NCI-H345 (cell line): ENCODE measurements around the gene PRKCA.
A peak's percentile ranks its signal among the peaks of the same experiment; 100 is the strongest.
"Not testable (repeated sequence)": the region's sequence is repeated elsewhere in the genome, so short reads cannot be mapped to it uniquely, and the experiment has no call there.

Source experiments
- DNase-seq: peaks from one replicate; lab custom pipeline; 2025; lab: John Stamatoyannopoulos, UW

The PRKCA gene

DNA sequence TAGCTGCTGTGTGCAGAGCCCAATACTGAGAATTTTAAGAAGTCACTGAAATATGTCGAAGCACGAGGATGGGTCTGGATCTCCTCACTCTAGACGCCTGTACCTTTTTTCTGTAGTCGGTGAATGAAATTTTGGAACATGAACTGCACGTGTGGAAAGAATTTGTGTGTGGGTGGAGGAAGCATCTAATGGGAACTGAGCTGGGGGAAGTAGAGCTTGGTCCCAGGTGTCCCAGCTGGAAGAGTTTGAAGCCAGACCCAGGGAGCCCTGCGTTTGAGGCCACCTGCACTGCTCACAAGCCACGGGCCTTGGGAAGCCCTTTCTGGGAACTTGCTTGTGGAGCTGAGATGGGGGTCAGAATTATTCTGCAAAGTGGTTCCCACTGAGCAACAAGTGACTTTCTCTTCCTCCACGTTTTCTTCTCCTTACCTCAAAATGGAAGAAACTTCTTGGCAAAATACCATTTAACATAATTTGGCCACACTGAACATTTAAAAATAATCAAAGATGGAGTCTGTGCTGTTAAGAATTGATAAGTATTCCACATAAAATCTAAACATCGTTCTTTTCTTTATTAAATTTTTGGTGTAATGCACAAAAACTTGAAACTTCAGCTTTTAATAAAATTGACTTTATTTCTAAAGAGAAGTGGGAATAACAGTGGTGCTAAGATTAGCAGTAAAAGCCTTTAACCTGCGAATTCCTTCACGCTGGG lies 163.8 kb downstream of the PRKCA start:
- no peak for DNase-seq

DNA sequence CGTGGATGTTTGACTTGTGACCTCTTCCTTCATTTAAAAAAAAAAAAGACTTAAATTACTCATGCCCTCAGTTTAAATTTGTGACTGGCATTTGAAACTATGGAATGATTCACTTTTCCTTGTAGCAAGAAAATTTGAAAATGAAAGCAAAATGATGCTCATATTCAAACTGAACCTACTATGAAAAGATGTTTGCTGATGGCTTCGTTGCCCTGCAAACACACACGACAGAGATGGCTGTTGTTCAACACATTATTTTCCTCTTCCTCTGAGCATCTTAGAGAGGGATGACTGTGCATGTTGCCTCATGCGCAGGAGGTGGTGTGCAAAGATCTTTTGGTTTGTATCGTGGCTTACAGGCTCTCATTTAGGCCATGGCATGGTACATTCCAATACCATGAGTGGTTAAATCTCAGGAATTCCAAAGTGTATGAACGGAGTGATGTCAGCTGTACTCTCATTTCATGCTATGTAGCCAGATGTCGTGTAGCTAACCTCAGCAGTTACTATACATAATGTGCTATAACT lies 164.5 kb downstream of the PRKCA start:
- DNase-seq: no peak

DNA sequence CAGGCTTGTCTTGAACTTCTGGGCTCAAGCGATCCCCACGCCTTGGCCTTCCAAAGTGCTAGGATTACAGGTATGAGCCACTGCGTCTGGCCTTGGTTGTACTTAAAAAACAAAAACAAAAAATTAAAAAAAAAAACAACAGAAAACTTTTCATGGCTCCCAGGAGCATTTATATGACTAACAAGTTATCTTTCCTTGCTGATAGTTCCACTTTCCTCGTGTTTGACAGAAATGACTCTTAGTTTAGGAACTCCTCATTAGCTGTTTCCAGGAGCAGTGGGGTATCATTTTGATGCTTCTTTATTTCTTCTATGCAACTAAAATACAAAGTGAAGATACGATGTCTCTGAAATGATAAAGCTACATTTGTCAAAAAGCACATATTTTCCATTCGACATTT lies 165.4 kb downstream of the PRKCA start:
- no peak for DNase-seq

GRCh38 chr17:66468241-66469087 lies 166.1 kb downstream of the PRKCA start:
- DNase-seq: no peak

DNA sequence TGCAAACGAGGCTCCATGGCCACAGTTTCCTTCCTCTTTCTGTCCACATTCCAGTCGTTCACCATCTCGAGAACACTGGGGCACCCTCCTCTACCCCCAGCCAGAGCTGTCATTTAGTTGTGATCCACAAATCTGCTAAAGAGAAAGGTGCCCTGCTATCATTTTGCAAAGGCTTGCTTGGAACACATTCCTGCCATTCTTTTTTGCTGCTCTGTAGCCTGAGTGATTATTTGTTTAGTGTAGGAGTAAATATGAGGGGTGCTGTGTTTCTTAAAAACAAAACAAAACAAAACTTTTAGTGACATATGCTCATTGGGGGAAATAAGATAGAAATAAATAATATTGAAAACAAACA lies 166.7 kb downstream of the PRKCA start:
- no peak for DNase-seq

- DNase-seq: no peak
Observed at GRCh38 chr17:66469461-66469860, 167.0 kb downstream of the PRKCA start.

GRCh38 chr17:66469890-66470289 lies 167.5 kb downstream of the PRKCA start:
- no peak for DNase-seq

GRCh38 chr17:66472123-66472522 lies 169.7 kb downstream of the PRKCA start:
- DNase-seq: no peak

DNA sequence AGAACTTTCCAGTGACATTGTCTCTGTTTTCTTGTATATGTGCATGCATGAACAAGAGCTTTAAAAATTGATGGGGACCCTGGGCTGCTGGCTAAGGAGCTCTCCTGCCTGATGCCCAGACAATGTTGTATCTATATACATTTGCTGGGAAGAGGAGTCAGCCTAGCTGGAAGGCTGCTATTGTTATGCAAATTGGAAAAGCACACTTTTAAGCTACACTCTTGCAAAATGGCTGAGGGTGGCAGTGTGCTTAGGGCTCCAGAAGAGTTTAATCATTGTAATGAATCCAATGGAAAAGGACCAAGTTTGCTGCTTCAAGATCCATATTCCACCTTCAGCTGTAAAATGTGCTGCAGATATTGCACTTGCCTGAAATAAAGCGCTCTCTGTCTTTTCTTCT lies 171.8 kb downstream of the PRKCA start:
- DNase-seq: peak; percentile 43

GRCh38 chr17:66474806-66475497 lies 172.5 kb downstream of the PRKCA start:
- no peak for DNase-seq

GRCh38 chr17:66476014-66476413 lies 173.6 kb downstream of the PRKCA start:
- DNase-seq: no peak

- DNase-seq: no peak
Observed at GRCh38 chr17:66477615-66478283, 175.3 kb downstream of the PRKCA start.

GRCh38 chr17:66479230-66479889 lies 176.9 kb downstream of the PRKCA start:
- DNase-seq: not testable (repeated sequence)

- DNase-seq: no peak
Observed at GRCh38 chr17:66480243-66480642, 177.8 kb downstream of the PRKCA start.

DNA sequence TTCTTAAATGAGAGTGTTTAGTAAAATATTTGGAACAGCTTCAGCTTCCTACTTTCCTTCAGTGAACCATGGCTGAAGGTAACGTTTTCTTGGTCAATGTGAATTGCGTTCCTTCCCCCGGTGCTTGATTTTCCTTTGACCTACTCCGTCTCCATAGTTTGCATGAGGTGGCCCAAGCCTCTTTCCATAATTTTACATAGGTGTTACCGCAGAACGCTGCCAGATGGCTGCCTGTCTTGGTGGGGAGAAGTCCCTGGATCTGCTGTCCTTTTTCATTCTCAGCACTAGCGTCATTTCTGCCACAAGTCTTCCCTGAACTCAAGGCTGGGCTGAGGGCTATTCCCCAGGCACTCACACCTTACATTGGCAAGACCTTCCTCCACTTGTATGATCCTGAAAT lies 178.4 kb downstream of the PRKCA start:
- DNase-seq: no peak

- DNase-seq: no peak
Observed at GRCh38 chr17:66481271-66481670, 178.9 kb downstream of the PRKCA start.

DNA sequence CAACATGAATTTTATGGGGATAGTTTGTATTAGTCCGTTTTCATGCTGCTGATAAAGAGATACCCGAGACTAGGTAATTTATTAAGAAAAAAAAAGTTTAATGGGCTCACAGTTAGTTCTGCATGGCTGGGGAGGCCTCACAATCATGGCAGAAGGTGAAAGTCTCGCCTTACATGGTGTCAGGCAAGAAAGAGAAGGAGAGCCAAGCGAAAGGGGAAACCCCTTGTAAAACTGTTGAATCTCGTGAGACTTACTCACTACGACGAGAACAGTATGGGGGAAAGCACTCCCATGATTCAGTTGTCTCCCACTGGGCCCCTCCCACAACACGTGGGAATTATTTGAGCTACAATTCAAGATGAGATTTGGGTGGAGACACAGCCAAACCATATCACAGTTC lies 181.5 kb downstream of the PRKCA start:
- no peak for DNase-seq

GRCh38 chr17:66485309-66485947 lies 183.0 kb downstream of the PRKCA start:
- no peak for DNase-seq

DNA sequence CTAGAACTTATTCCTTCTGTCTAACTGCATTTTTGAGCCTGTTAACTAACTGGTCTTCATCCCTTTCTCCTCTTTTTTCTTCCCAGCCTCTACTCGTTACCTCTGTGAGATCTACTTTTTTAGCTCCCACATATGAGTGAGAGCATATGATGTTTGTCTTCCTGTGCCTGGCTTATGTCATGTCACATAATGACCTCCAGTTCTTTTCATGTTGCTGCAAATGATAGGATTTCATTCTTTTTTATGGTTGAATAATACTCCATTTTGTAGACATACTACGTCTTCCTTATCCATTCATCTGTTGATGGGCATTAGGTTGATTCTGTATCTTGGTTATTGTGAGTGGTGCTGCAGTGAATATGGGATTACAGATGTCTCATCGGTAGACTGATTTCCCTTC lies 184.7 kb downstream of the PRKCA start:
- DNase-seq: no peak

DNA sequence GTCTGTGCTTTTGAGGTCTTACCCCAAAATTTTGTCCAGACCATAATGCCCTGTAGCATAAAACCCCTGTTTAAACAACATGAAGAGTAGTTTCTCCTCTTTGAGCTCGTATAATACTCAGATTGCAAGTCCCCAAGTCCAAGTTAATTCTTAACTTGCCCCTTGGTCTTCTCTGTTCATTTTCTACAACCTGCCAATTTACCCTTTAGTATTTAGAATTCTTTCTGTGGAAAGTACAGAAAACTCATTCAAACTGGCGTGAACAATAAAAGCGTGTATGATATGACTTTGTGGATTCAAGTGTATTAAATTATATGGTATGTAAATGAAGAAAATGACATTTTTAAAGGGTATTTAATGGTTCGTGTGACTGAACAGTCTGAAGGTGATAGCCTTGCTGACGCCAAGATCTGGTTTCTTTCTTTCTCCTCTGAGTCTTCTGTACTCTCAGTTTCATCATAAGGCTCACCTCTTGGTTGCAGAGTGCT lies 185.6 kb downstream of the PRKCA start:
- DNase-seq: no peak

GRCh38 chr17:66488864-66489263 lies 186.5 kb downstream of the PRKCA start:
- no peak for DNase-seq
